Epithelial cell of proximal tubule (primary cell): ENCODE results near the gene CHD9. TPM values are rescaled to one million over a fixed set of nuclear protein-coding genes. Genes with fewer than 3 reads are reported as not detected.
"Not testable (repeated sequence)": the region's sequence is repeated elsewhere in the genome, so short reads cannot be mapped to it uniquely, and the experiment has no call there.

Experiments used
- DNase-seq: peaks from one replicate; pipeline ENCODE4 v3.0.0-alpha.2; 2011; ENCODE audit warnings: low read depth
- H3K4me3 ChIP-seq: 2 replicates; pipeline ENCODE4 v1.5.1; 2011; ENCODE audit warnings: low read depth, mild to moderate bottlenecking, low read length
- total RNA-seq: library from RNA; depleted of rRNA; stranded (reverse); fragments of >200 nt; gene quantifications from 2 replicates; pipeline ENCODE4 v1.2.3, GENCODE V29; 2015
- TF ChIP-seq, protein P1 (sequence below): conservative IDR thresholded peaks from 2 replicates; pipeline ENCODE4 v1.5.1; 2012; ENCODE audit warnings: low read depth, mild to moderate bottlenecking, low read length

The CHD9 gene
- total RNA-seq, 1 donor from 2014 or later = 14.6 TPM

DNA sequence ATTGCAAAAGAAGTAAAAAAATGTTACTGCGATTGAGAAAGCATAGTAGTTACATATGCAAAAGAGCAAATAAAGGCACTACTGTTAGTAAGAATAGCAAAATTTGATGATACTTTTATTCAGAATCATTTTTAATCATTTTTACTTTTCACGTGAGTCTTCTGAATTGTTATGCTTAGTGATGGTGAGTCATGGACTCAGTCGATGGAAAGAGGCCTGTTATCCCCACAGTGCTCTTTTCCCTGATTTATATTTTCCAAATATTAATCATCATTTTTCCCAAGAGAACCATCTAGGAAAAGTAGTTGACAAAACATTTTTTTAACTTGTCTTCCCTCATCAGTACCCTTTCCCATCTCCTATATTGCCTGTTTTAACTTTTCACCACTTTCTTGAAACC, 181.1 kb downstream of the CHD9 start:
- no peak for DNase-seq
- TF ChIP-seq, protein P1, sequence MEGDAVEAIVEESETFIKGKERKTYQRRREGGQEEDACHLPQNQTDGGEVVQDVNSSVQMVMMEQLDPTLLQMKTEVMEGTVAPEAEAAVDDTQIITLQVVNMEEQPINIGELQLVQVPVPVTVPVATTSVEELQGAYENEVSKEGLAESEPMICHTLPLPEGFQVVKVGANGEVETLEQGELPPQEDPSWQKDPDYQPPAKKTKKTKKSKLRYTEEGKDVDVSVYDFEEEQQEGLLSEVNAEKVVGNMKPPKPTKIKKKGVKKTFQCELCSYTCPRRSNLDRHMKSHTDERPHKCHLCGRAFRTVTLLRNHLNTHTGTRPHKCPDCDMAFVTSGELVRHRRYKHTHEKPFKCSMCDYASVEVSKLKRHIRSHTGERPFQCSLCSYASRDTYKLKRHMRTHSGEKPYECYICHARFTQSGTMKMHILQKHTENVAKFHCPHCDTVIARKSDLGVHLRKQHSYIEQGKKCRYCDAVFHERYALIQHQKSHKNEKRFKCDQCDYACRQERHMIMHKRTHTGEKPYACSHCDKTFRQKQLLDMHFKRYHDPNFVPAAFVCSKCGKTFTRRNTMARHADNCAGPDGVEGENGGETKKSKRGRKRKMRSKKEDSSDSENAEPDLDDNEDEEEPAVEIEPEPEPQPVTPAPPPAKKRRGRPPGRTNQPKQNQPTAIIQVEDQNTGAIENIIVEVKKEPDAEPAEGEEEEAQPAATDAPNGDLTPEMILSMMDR = no peak
- no peak overlapping the region for H3K4me3 ChIP-seq

DNA sequence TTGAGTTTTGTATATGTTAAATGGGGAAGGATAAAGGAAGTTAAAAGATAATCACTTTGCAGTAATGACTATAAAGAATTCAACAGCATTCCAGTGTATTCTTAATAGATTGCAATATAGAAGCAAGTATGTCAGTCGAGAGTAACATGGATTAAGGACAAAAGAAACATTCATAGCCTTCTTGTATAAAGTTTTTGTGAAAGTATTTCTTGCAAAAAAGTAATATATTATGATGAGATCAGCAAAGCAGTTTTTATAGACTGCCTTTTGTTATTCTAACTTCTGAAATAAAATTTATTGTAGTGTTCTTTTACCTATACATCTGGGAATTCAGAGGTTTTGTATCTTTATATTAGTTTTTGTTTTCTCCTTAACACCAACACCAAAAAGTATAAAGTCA, 194.5 kb downstream of the CHD9 start:
- TF ChIP-seq, protein P1 = no peak
- H3K4me3 ChIP-seq = no peak overlapping the region

DNA sequence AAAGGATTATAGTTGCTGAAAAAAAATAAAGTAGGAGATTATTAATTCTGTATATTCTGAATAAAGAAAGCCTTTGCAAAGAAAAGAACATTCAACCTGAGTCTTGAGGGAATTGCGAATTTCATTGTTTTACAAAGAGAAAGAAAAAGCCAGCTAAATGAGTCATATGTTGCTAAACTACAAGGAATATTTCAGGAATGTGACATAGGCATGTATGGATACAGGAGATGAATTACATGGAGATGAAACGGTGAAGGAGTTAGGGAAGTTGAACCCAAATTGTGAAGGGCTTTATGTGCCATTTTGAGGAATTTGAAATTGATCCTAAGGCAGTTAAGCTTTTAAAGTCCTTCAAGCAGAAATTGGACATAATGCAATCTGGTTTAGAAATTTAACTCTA, 202.2 kb downstream of the CHD9 start:
- DNase-seq = no peak
- TF ChIP-seq, protein P1 = no peak

More for the DNA sequence above, 194.5 kb downstream of the CHD9 start:
- no peak for DNase-seq

DNA sequence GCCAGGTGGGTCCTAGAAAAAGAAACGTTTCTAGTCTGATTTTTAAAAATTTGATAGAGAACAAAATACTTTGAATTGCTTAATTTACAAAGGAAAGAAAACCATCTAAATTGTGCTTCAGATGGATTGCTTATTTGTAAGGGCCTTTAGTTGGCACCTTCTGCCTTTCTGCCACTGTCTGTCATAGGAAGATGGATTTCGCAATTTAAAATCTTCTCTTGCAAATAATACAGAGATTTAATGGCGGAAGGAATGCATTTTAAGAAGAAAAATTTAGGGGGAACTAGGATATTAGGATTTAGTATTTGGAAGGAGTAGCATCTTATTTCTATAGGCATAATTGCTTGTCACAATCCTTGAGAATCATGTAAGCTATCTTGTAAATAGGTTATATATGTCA, 204.0 kb downstream of the CHD9 start:
- TF ChIP-seq, protein P1 = no peak
- H3K4me3 ChIP-seq = no peak overlapping the region
- DNase-seq = no peak

More for the DNA sequence above, 202.2 kb downstream of the CHD9 start:
- H3K4me3 ChIP-seq = no peak overlapping the region

DNA sequence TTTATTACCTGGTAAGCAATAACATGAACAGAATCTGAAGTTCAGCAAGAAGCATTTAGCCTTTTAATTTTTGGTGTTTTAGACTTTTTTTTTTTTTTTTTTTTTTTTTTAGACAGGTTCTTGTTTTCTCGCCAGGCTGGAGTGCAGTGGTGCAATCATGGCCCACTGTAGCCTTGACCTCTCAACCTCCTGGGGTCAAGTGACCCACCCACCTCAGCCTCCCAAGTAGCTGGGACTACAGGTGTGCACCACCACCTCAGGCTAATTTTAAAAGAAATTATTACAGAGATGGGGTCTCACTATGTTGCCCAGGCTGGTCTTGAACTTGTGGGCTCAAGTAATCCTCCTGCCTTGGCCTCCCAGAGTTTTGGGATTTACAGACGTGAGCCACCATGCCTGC, 206.5 kb downstream of the CHD9 start:
- no peak overlapping the region for H3K4me3 ChIP-seq
- DNase-seq = no peak
- TF ChIP-seq, protein P1 = no peak

DNA sequence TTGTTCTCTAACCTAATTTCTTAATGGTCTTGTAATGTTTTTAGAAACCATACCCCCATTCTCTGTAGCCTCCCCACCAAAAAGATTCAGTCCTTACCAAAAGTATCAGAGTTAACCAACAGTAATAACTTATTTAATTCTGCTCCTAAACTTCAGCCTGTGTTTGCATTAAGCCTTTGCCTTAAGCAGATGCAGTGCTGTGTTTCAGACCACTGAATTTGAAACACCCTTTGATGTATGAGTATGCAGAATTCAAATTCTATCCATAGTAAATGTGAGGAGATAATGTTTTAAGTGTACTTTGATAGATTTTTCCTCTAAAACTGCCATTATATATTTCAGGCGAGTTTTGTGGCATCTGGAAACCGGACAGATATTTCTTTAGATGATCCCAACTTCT, 207.9 kb downstream of the CHD9 start:
- no peak overlapping the region for H3K4me3 ChIP-seq
- TF ChIP-seq, protein P1 = no peak
- DNase-seq = no peak

DNA sequence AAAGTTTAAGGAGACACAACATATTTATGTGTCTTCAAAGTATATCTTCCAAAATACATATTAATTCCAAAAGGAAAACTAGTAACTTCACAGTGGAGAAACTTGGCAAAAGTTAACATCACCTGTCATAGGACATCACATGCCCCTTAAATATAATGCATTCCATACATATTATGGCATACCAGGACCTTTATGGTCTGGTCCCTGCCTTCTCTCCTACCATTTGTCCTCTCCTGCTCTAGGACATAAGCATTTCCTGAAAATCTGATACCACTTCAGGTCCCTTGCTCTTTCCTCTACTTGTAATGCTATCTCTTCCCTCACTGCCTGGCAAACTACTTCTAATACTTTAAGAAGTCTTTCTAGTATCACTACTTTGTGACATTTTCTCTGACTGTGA, 211.4 kb downstream of the CHD9 start:
- TF ChIP-seq, protein P1 = no peak
- DNase-seq = no peak
- H3K4me3 ChIP-seq = no peak overlapping the region

DNA sequence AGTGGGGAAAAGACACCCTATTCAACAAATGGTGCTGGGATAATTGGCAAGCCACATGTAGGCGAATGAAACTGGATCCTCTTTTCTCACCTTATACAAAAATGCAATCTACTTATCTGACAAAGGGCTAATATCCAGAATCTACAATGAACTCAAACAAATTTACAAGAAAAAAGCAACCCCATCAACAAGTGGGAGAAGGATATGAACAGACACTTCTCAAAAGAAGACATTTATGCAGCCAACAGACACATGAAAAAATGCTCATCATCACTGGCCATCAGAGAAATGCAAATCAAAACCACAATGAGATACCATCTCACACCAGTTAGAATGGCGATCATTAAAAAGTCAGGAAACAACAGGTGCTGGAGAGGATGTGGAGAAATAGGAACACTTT, 223.7 kb downstream of the CHD9 start:
- not testable (repeated sequence) for H3K4me3 ChIP-seq, DNase-seq
